ENCODE results near the gene SLFN13. TPM values are rescaled to one million over a fixed set of nuclear protein-coding genes. Genes with fewer than 3 reads are reported as not detected.

SLFN13 gene
- total RNA-seq, 1 experiment from 2014 or later: 56.5 TPM

- no peaks in the 10 kb centered on the region for H3K4me1 ChIP-seq (ENCODE audit: control insufficient read depth, insufficient read depth, low read length)
- no peak overlapping the region for H3K4me3 ChIP-seq (ENCODE audit: low read depth in 2 of 2, low read length in 2 of 2)
- H3K27me3 ChIP-seq (ENCODE audit: control insufficient read depth, insufficient read depth, low read length): peaks cover 25% of the 10 kb centered on the region
- ChIA-PET POLR2A (no interaction called here), CTCF (no interaction called here)
- DNase-seq (ENCODE audit: low read depth, low spot score) (no peak), ATAC-seq (no peak)
- TF ChIP-seq TCF7L2 (IDR thresholded peaks at IDR 0.05; ENCODE audit: low read depth, low read length): no peak
- TF ChIP-seq REST (IDR thresholded peaks at IDR 0.05; ENCODE audit: insufficient read depth in 1 of 2, low read depth in 2 of 2, low read length in 1 of 2): no peak
- TF ChIP-seq POLR2AphosphoS5 (IDR thresholded peaks at IDR 0.05; ENCODE audit: low read depth, low read length): no peak
- H3K9me3 ChIP-seq (ENCODE audit: control insufficient read depth, insufficient read depth, low read depth, low read length): no peaks in the 10 kb centered on the region
- H3K27ac ChIP-seq (ENCODE audit: low read length): no peak overlapping the region
- intact Hi-C loops (cut with micrococcal nuclease; ENCODE audit: unreplicated experiment) (no loop called here), in situ Hi-C loops (cut with HindIII; ENCODE audit: low pct_unique_long_range_greater_than_20kb, low sequenced_read_pairs) (no loop called here)
- no TSS peak for BruUV-seq (replicated peaks)
- no peaks in the 10 kb centered on the region for H3K36me3 ChIP-seq (ENCODE audit: control insufficient read depth, insufficient read depth, low read length)
These were observed 28.7 kb upstream of the SLFN13 start for GRCh38 chr17:35477248-35477647.

GRCh38 chr17:35476283-35476820, 27.8 kb upstream of the SLFN13 start:
- H3K4me1 ChIP-seq (ENCODE audit: control insufficient read depth, insufficient read depth, low read length): no peaks in the 10 kb centered on the region
- peaks cover 25% of the 10 kb centered on the region for H3K27me3 ChIP-seq (ENCODE audit: control insufficient read depth, insufficient read depth, low read length)
- no peaks in the 10 kb centered on the region for H3K36me3 ChIP-seq (ENCODE audit: control insufficient read depth, insufficient read depth, low read length)
- H3K9me3 ChIP-seq (ENCODE audit: control insufficient read depth, insufficient read depth, low read depth, low read length): no peaks in the 10 kb centered on the region
- H3K27ac ChIP-seq (ENCODE audit: low read length): no peak overlapping the region
- in situ Hi-C loops (cut with HindIII; ENCODE audit: low pct_unique_long_range_greater_than_20kb, low sequenced_read_pairs) (no loop called here), intact Hi-C loops (cut with micrococcal nuclease; ENCODE audit: unreplicated experiment) (no loop called here)
- ChIA-PET CTCF (no interaction called here), POLR2A (interaction anchor here (0.6 kb wide), 1 partner anchor 117 kb away, joined by 3 read pairs; no protein-coding TSS in a partner anchor)
- BruUV-seq (replicated peaks): no TSS peak
- DNase-seq (ENCODE audit: low read depth, low spot score): no peak
- no peak for TF ChIP-seq SIN3A (IDR thresholded peaks at IDR 0.05; ENCODE audit: borderline replicate concordance, insufficient read depth, low read depth, low read length)
- TF ChIP-seq CTCF (IDR thresholded peaks at IDR 0.05): no peak
- TF ChIP-seq REST (IDR thresholded peaks at IDR 0.05; ENCODE audit: insufficient read depth in 1 of 2, low read depth in 2 of 2, low read length in 1 of 2): no peak
- TF ChIP-seq POLR2AphosphoS5 (IDR thresholded peaks at IDR 0.05; ENCODE audit: low read depth, low read length): no peak
- H3K4me3 ChIP-seq (ENCODE audit: low read depth in 2 of 2, low read length in 2 of 2): no peak overlapping the region
- ATAC-seq: no peak
